Tongue (tissue), 2 donors: Measurements from ENCODE around the gene MED31. TPM values are rescaled to one million over a fixed set of nuclear protein-coding genes. Genes with fewer than 3 reads are reported as not detected.
A peak's percentile ranks its signal among the peaks of the same experiment; 100 is the strongest.
"Not testable (repeated sequence)": the region's sequence is repeated elsewhere in the genome, so short reads cannot be mapped to it uniquely, and the experiment has no call there.

Experiments used
- DNase-seq: peaks from one replicate; pipeline ENCODE4 v3.0.0-alpha.2; 2015
- total RNA-seq: library from RNA; depleted of rRNA; stranded (reverse); fragments of >200 nt; gene quantifications from one replicate; pipeline ENCODE4 v1.2.3, GENCODE V29; 2014

MED31 gene
- total RNA-seq, result 8.7 TPM

GRCh38 chr17:6651354-6651918 lies at the start of gene MED31, which contains the start of gene C17orf100:
MED31 (minus strand) TSS chr17:6651605; CDS start chr17:6651528, 77 bp downstream.
C17orf100 (plus strand) TSS chr17:6651762; CDS start chr17:6651914, 152 bp downstream.
- DNase-seq, result peak; percentile 96

GRCh38 chr17:6700948-6701307 lies 49.5 kb upstream of the MED31 start:
- DNase-seq, result no peak

- DNase-seq, result no peak
Observed at GRCh38 chr17:6699997-6700947, 48.9 kb upstream of the MED31 start.

GRCh38 chr17:6698004-6698403 lies 46.6 kb upstream of the MED31 start:
- no peak for DNase-seq

GRCh38 chr17:6696906-6697305 lies 45.5 kb upstream of the MED31 start:
- no peak for DNase-seq

DNA sequence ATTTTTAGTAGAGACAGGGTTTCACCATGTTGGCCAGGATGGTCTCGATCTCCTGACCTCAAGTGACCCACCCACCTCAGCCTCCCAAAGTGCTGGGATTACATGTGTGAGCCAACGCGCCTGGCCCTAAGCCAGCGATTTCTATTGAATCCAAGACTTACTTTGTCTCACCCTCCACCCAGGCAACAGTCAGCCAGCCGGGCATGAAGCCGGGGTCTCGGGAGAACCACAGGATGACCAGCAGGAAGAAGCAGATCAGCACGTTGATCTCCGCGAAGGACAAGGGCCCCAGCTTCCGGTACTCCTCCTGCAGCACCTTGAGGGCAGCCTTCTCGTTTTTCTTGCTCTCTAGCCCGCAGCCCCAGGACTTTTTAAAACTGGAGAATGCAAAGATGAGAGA lies 44.2 kb upstream of the MED31 start:
- DNase-seq, result no peak

GRCh38 chr17:6695051-6695450 lies 43.6 kb upstream of the MED31 start:
- no peak for DNase-seq

DNA sequence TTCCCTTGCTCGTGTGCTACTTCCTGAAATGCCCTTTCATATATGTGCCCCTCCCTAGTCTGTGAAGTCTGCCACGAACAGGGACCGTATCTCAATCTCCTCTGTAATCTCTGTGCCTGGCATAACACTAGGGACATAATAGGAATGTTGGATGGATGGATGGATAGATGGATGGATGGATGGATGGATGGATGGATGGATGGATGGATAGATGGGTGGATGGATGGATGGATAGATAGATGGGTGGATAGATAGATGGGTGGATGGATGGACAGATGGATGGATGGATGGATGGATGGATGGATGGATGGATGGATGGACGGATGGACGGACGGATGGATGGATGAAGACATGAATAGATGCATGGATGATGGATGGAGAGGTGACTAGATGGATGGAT lies 40.6 kb upstream of the MED31 start:
- not testable (repeated sequence) for DNase-seq

GRCh38 chr17:6691546-6691945 lies 40.1 kb upstream of the MED31 start:
- no peak for DNase-seq

- no peak for DNase-seq
Observed at GRCh38 chr17:6690641-6691040, 39.2 kb upstream of the MED31 start.

GRCh38 chr17:6688944-6689343 lies 37.5 kb upstream of the MED31 start:
- no peak for DNase-seq

DNA sequence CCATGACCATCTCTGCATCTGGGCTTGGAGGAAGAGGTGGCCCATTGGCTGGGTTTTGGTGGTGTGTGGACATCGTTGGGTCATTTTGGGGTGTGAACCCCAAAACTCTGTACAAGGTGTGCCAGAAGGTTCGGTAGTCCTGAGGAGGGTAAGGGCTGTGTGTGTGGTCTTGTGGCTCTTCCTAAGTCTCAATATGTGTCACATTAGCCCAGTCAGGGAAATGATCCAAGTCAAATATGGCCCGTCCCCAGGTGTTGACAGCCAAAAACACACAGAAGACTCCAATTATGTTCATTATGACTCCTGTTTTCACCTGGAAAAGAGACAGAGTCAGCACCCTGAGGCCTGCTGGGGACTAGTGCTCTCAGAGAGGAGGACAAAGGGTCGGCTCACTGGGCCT lies 34.6 kb upstream of the MED31 start:
- DNase-seq, result no peak

DNA sequence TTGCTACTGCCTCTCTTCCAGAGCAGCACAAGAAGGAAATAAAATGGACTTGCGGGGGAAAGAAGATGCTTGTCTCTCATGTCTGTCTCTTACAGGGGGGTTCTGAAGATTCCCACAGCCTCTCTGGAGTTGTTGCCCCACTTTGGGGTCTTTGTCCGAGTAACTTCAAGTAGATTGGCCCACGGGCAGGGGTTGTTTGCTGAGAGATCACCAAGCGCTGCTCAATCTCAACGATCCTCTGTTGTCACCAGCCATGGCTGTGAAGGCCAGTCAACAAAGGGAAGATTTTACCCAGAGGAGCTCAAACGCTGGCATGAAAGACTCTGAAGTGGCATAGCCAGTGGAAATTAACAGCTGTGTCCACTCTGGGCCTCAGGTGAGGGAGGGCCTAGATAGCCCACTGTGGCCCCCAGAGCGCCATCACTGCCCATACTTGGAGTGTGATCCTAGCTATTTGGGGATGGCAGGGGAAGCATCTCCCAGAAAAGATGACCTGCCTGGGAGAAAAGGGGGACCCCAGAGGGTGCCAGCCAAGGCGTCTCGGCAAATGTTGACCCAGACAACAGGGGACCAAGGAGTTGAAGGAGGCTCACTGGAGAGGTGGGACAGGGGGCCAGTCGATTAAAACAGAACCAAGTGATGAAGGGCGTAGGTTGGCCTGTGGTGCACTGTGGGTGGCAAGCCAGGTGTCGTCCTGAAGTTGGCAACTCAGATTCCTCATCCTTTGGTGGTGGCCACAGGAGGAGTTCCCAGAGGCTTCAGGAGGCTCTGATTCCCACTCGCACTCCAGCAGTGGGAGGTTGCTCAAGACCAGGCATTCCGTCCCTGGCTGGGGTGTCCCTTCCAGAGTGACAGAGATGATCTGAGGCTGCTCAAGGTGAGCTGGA lies 33.7 kb upstream of the MED31 start:
- DNase-seq, result no peak

GRCh38 chr17:6684460-6684783 lies 33.0 kb upstream of the MED31 start:
- DNase-seq, result no peak

DNA sequence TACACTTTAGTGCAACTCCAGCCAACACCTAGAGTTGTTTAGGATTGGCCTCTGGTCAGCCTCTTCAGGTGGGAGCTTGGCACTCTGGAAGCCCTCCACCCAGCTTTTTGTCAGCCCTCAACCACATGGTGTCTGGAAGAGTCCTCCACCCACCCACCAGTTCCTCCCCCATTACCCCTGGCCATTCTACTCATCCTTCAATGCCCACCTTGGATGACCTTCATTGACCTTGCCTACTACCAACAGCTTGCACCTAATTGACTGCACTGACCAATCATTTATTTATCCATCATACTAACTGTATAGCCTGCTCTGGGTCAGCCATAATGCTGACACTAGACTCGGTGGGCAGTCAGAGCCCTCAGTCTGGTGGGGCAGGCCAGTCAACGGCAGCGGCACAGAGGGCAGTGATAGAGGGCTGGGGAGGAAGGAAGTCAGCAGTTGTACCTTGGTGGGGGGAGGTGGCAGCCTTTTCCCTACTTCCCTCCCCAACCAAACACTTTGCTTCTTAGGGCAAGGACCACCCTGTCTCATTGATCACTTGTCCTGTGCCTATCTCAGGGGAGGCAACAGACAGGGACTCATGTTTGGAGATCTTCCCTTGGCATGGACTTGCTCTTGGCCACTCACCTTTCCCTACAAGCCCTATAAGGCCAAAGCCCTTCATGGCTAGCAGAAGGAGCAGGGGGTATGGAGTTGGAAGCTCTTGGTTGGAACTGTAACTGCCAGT lies 32.5 kb upstream of the MED31 start:
- DNase-seq, result no peak

GRCh38 chr17:6683081-6683684 lies 31.8 kb upstream of the MED31 start:
- DNase-seq, result no peak

- no peak for DNase-seq
Observed at GRCh38 chr17:6682339-6682738, 30.9 kb upstream of the MED31 start.

GRCh38 chr17:6681671-6682070 lies 30.3 kb upstream of the MED31 start:
- DNase-seq, result no peak

- DNase-seq, result no peak
Observed at GRCh38 chr17:6681176-6681575, 29.8 kb upstream of the MED31 start.

GRCh38 chr17:6679241-6679640 lies 27.8 kb upstream of the MED31 start:
- DNase-seq, result no peak

GRCh38 chr17:6677946-6678345 lies 26.5 kb upstream of the MED31 start:
- DNase-seq, result no peak
